NCI-H748 (cell line): ENCODE results near the gene KLF14.
"Not testable (repeated sequence)": the region's sequence is repeated elsewhere in the genome, so short reads cannot be mapped to it uniquely, and the experiment has no call there.

Source experiments
- DNase-seq: peaks from one replicate; lab custom pipeline; 2025; ENCODE audit not compliant: unreplicated experiment; lab: John Stamatoyannopoulos, UW

KLF14 gene

GRCh38 chr7:130733931-130734814 lies at the start of gene KLF14:
Gene KLF14 (minus strand): TSS chr7:130734207. CDS start chr7:130734033, 174 bp downstream.
- peak; percentile 61 for DNase-seq

- no peak for DNase-seq
Observed at GRCh38 chr7:130781346-130781745, 47.3 kb upstream of the KLF14 start.

- DNase-seq: no peak
Observed at GRCh38 chr7:130777426-130777825, 43.4 kb upstream of the KLF14 start.

- DNase-seq: not testable (repeated sequence)
Observed at GRCh38 chr7:130772456-130772855, 38.4 kb upstream of the KLF14 start.

GRCh38 chr7:130768854-130769253 lies 34.8 kb upstream of the KLF14 start:
- DNase-seq: no peak

GRCh38 chr7:130764569-130764968 lies 30.6 kb upstream of the KLF14 start:
- not testable (repeated sequence) for DNase-seq

- DNase-seq: peak; percentile 58
Observed at GRCh38 chr7:130758429-130759056, 24.5 kb upstream of the KLF14 start.

- DNase-seq: no peak
Observed at GRCh38 chr7:130756316-130756715, 22.3 kb upstream of the KLF14 start.

- DNase-seq: no peak
Observed at GRCh38 chr7:130752424-130752823, 18.4 kb upstream of the KLF14 start.

- no peak for DNase-seq
Observed at GRCh38 chr7:130750755-130751154, 16.7 kb upstream of the KLF14 start.

- DNase-seq: no peak
Observed at GRCh38 chr7:130748531-130749389, 14.8 kb upstream of the KLF14 start.

GRCh38 chr7:130741331-130741995 lies 7.5 kb upstream of the KLF14 start:
- DNase-seq: no peak

GRCh38 chr7:130740606-130741005 lies 6.6 kb upstream of the KLF14 start:
- no peak for DNase-seq

GRCh38 chr7:130736298-130736900 lies 2.4 kb upstream of the KLF14 start:
- no peak for DNase-seq

GRCh38 chr7:130734815-130735716 lies 1.1 kb upstream of the KLF14 start:
- peak; percentile 20 for DNase-seq

GRCh38 chr7:130732980-130733930 lies 752 bp downstream of the KLF14 start:
- DNase-seq: peak; percentile 70

- DNase-seq: no peak
Observed at GRCh38 chr7:130723784-130724183, 10.2 kb downstream of the KLF14 start.
